HL-60/S4 (cell line): ENCODE results near the gene LRRC4B.

Experiments
- in situ Hi-C: fragments of 300-500 bp; cut with MboI; formaldehyde crosslinking; loops from 2 replicates; pipeline ENCODE4 v1.14.3; 2022; ENCODE audit warnings: low sequenced_read_pairs

Gene LRRC4B

DNA sequence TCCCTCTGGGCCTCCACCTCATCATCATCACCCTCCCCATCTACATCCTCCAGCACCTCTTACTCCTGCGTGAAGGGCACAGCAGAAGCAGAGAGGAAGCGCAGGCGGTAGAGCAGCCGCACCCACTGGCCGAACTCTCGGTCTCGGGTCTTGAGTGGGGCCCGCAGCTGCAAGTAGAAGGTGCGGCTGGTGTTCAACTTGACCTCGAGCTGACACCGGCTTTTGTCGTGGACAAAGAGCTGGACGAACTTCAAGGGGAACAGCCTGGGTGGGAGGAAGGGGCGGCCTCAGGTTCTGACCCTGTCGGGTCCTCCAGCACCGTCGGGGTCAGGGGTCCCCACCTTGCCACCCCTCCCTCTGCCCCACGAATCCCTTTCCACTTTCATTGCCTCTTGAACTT, 100.7 kb downstream of the LRRC4B start:
- in situ Hi-C loops: no loop called here
